Panc1 (cell line): ENCODE measurements around the gene ANTXR1. TPM values are rescaled to one million over a fixed set of nuclear protein-coding genes. Genes with fewer than 3 reads are reported as not detected.
A peak's percentile ranks its signal among the peaks of the same experiment; 100 is the strongest.

ENCODE experiments used
- ATAC-seq: fragments of 200-7000 bp; cut with Tn5 transposase; 2 replicates; pipeline ENCODE4 v1.9.1; 2020; ENCODE audit warnings: mild to moderate bottlenecking, moderate library complexity
- BruUV-seq: library from RNA; stranded (reverse); fragments of 400-500 nt; replicated peaks from 2 replicates; lab custom pipeline; 2021; lab: Mats Ljungman, UMichigan
- CTCF ChIA-PET: fragments of 300-600 bp; sonication (Branson Sonifier 250); formaldehyde crosslinking; loops from one replicate; lab custom pipeline; 2022; ENCODE audit warnings: antibody characterized with exemption; lab: Charles Lee
- POLR2A ChIA-PET: fragments of 300-600 bp; sonication (Branson Sonifier 250); formaldehyde crosslinking; loops from one replicate; lab custom pipeline; 2022; ENCODE audit warnings: antibody characterized with exemption; lab: Charles Lee
- DNase-seq: peaks from one replicate; pipeline ENCODE4 v3.0.0-alpha.2; 2010; ENCODE audit warnings: low read depth, low spot score
- H3K27ac ChIP-seq: 2 replicates; pipeline ENCODE4 v1.5.1; 2011; ENCODE audit warnings: mild to moderate bottlenecking, low read length, inconsistent platforms
- H3K27me3 ChIP-seq: fragments of 200-500 bp; sonication (Bioruptor generic); 2 replicates; pipeline ENCODE4 v1.6.0; 2014; ENCODE audit warnings: low read length, inconsistent platforms; ENCODE audit not compliant: control insufficient read depth, insufficient read depth
- H3K36me3 ChIP-seq: fragments of 200-500 bp; sonication (Bioruptor generic); 2 replicates; pipeline ENCODE4 v1.5.1; 2014; ENCODE audit warnings: inconsistent platforms, mild to moderate bottlenecking, low read length, moderate library complexity; ENCODE audit not compliant: control insufficient read depth, insufficient read depth
- H3K4me1 ChIP-seq: 2 replicates; pipeline ENCODE4 v1.5.1; 2011; ENCODE audit warnings: inconsistent platforms, mild to moderate bottlenecking, low read length, moderate library complexity; ENCODE audit not compliant: control insufficient read depth, insufficient read depth
- H3K4me3 ChIP-seq, 2 experiments: 2 replicates each; pipeline ENCODE4 v1.5.1; 2011 to 2012; ENCODE audit warnings: low read depth in 2 of 2, low read length in 2 of 2, mild to moderate bottlenecking in 2 of 2, inconsistent platforms in 1 of 2, moderate library complexity in 1 of 2
- H3K9me3 ChIP-seq: fragments of 200-500 bp; sonication (Bioruptor generic); 2 replicates; pipeline ENCODE4 v1.5.1; 2014; ENCODE audit warnings: low read depth, mild to moderate bottlenecking, inconsistent platforms, low read length, moderate library complexity; ENCODE audit not compliant: control insufficient read depth, insufficient read depth
- POLR2AphosphoS5 ChIP-seq: IDR thresholded peaks from 2 replicates; pipeline ENCODE4 v1.6.1; 2012; ENCODE audit warnings: mild to moderate bottlenecking, low read depth, low read length, moderate library complexity
- REST ChIP-seq, 2 experiments: IDR thresholded peaks; 2 replicates each; pipeline ENCODE4 v1.6.1; 2011 to 2012; ENCODE audit warnings: low read depth in 2 of 2, control low read depth in 1 of 2, low read length in 1 of 2, mild to moderate bottlenecking in 1 of 2, moderate library complexity in 1 of 2; ENCODE audit not compliant: insufficient read depth in 1 of 2
- SIN3A ChIP-seq: IDR thresholded peaks from 2 replicates; pipeline ENCODE4 v1.6.1; 2012; ENCODE audit warnings: low read depth, mild to moderate bottlenecking, low read length, moderate library complexity, borderline replicate concordance; ENCODE audit not compliant: insufficient read depth
- TCF7L2 ChIP-seq: IDR thresholded peaks from 2 replicates; pipeline ENCODE4 v1.6.1; 2011; ENCODE audit warnings: mild to moderate bottlenecking, low read depth, low read length, inconsistent platforms
- in situ Hi-C: cut with HindIII; loops from 2 replicates; pipeline ENCODE4 v1.10.0; 2016; ENCODE audit warnings: low sequenced_read_pairs, low pct_unique_long_range_greater_than_20kb
- intact Hi-C: fragments of 100-400 bp; cut with micrococcal nuclease; formaldehyde crosslinking; loops from one replicate; pipeline ENCODE4 v1.10.0; 2022; ENCODE audit not compliant: unreplicated experiment
- total RNA-seq: library from RNA; stranded (reverse); gene quantifications from one replicate; pipeline ENCODE4 v1.2.1, GENCODE V29; 2021; ENCODE audit not compliant: unreplicated experiment
- TF ChIP-seq, protein P1 (sequence below): fragments of 450-650 bp; IDR thresholded peaks from 2 replicates; pipeline ENCODE4 v1.5.1; 2017; ENCODE audit warnings: mild to moderate bottlenecking

The ANTXR1 gene
- total RNA-seq, 1 experiment from 2014 or later: 132 TPM

DNA sequence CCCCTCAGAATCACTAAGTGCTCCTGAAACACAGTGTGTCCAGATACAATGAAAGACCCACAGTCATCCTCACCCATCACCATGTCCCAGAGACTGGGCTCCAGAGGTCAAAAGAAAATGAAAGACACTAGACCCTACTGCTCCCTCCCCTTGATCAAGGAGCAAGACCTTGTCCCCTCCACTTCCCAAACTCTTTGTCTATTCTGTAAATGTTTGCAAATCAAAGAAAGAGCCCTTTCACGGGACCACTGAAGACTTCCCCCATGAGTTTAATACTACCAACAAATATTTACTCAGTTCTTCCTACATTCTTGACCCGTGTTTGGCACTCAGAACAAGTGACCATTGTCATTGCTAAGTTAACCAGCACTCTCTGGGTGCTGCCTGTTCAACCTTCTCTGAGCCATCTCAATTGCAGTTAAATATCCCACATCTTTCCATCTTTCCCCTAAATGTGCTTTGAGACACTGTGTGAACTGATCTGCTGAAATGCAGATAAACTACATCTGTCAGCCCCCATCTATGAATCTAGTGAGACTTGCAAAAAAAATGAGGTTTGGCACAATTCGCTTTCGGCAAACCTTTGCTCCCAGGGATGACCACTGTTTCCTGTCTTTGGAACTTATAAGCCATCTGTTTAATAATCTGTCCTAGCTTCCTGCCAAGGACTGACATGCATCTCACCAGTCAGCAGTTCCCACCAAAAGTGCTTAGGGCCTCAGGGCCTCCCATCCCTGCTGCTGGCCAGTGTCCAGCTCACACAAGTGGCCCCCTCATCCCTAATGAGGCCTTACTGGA is 203.8 kb downstream of the ANTXR1 start:
- intact Hi-C loops: no loop called here
- BruUV-seq: no TSS peak

DNA sequence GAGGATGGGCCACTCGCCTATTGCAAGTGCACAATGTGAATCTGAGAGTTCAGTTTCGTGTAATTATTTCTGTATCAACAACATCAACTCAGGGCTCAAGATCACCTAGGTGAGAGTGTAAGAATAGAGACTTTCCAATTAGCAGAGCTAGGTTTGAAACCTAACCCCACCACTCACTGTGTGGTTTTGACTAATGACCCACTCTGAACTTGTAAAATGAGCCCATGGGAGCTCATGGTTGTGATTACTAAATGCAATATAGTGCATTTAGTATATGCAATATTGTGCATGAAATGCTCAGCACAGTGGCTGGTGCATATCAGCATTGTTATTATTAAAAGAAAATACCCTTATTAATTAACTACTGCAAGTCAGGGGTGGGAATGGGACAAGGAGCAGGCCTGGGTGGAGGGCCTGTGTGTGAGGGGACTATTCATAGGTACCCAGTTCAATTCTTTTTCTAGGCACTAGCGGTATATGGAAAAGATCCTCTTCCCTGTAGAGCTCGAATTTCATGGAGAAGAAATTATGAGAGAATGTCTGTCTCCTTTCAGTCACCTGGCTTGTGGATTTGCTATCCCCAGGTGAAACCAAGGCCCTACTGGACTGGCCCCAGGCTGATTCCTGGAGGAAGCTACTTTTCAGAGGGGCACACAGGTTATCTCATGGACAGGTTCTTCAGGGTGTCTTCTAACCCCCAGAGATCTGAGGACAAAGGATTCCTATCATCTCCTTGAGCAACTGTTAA is 204.5 kb downstream of the ANTXR1 start:
- TF ChIP-seq, protein P1, sequence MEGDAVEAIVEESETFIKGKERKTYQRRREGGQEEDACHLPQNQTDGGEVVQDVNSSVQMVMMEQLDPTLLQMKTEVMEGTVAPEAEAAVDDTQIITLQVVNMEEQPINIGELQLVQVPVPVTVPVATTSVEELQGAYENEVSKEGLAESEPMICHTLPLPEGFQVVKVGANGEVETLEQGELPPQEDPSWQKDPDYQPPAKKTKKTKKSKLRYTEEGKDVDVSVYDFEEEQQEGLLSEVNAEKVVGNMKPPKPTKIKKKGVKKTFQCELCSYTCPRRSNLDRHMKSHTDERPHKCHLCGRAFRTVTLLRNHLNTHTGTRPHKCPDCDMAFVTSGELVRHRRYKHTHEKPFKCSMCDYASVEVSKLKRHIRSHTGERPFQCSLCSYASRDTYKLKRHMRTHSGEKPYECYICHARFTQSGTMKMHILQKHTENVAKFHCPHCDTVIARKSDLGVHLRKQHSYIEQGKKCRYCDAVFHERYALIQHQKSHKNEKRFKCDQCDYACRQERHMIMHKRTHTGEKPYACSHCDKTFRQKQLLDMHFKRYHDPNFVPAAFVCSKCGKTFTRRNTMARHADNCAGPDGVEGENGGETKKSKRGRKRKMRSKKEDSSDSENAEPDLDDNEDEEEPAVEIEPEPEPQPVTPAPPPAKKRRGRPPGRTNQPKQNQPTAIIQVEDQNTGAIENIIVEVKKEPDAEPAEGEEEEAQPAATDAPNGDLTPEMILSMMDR: no peak
- no peak for TF ChIP-seq POLR2AphosphoS5
- no peak for TF ChIP-seq TCF7L2
- TF ChIP-seq REST (IDR thresholded peaks at IDR 0.05; ENCODE audit: insufficient read depth in 1 of 2, low read depth in 2 of 2, low read length in 1 of 2): no peak
- no peak for TF ChIP-seq SIN3A
- no peaks in the 10 kb centered on the region for H3K27me3 ChIP-seq
- H3K4me1 ChIP-seq: no peaks in the 10 kb centered on the region; the same call in none of the 2 replicates
- ChIA-PET POLR2A (no interaction called here), CTCF (no interaction called here)
- H3K36me3 ChIP-seq: no peaks in the 10 kb centered on the region
- H3K27ac ChIP-seq: peak overlapping the region; percentile 54; the same call in 1 of the 2 replicates
- H3K9me3 ChIP-seq: no peaks in the 10 kb centered on the region
- no peak overlapping the region for H3K4me3 ChIP-seq
- in situ Hi-C loops: no loop called here
- BruUV-seq: no TSS peak
- DNase-seq (no peak), ATAC-seq (no peak)
- intact Hi-C loops: no loop called here

More for the DNA sequence above, 203.8 kb downstream of the ANTXR1 start:
- Histone ChIP-seq H3K27me3 (no peaks in the 10 kb centered on the region), H3K4me3 (no peak overlapping the region), H3K27ac (no peak overlapping the region), H3K36me3 (no peaks in the 10 kb centered on the region), H3K9me3 (no peaks in the 10 kb centered on the region), H3K4me1 (no peaks in the 10 kb centered on the region; the same call in 1 of the 2 replicates)
- POLR2A ChIA-PET: no interaction called here
- TF ChIP-seq POLR2AphosphoS5: no peak
- TF ChIP-seq REST (IDR thresholded peaks at IDR 0.05; ENCODE audit: insufficient read depth in 1 of 2, low read depth in 2 of 2, low read length in 1 of 2): no peak
- TF ChIP-seq, protein P1: no peak
- TF ChIP-seq SIN3A: no peak
- no peak for TF ChIP-seq TCF7L2
- CTCF ChIA-PET: no interaction called here
- in situ Hi-C loops: no loop called here
- ATAC-seq: no peak
- DNase-seq: no peak
